Loucy (cell line): ENCODE measurements around the gene GRIP1.

Experiments
- EZH2phosphoT487 ChIP-seq: fragments of 200-600 bp; IDR thresholded peaks from 2 replicates; pipeline ENCODE4 v1.6.1; 2018; ENCODE audit warnings: antibody characterized with exemption, mild to moderate bottlenecking, moderate library complexity, borderline replicate concordance
- TF ChIP-seq, protein P1 (sequence below): fragments of 200-600 bp; sonication (generic); conservative IDR thresholded peaks from 2 replicates; pipeline ENCODE4 v1.5.1; 2014; ENCODE audit warnings: mild to moderate bottlenecking, antibody characterized with exemption, low read length

DNA sequence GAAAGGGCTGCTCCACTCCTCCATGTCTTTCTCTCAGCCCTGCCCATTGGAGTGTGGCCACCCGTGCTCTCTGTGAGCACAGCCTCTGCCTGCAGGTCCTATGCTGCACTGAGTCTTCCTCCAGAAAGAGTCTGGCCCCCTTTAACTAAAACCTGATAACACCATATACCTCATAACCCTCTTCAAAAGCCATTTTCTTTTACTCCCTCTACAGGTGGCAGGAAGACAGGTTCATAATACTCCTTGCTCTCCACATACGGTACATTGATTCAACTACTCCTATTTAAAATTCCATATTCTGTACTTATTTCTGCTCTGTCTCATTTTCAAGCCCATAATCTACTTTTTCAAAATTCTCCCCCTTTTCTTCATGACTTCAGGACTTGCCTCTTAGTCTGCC, 232.6 kb downstream of the GRIP1 start:
- TF ChIP-seq, protein P1, sequence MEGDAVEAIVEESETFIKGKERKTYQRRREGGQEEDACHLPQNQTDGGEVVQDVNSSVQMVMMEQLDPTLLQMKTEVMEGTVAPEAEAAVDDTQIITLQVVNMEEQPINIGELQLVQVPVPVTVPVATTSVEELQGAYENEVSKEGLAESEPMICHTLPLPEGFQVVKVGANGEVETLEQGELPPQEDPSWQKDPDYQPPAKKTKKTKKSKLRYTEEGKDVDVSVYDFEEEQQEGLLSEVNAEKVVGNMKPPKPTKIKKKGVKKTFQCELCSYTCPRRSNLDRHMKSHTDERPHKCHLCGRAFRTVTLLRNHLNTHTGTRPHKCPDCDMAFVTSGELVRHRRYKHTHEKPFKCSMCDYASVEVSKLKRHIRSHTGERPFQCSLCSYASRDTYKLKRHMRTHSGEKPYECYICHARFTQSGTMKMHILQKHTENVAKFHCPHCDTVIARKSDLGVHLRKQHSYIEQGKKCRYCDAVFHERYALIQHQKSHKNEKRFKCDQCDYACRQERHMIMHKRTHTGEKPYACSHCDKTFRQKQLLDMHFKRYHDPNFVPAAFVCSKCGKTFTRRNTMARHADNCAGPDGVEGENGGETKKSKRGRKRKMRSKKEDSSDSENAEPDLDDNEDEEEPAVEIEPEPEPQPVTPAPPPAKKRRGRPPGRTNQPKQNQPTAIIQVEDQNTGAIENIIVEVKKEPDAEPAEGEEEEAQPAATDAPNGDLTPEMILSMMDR = peak; percentile 16; the same call in 1 of the 2 replicates
- TF ChIP-seq EZH2phosphoT487 = no peak
